ENCODE measurements around the gene BGLAP.

The BGLAP gene

GRCh38 chr1:156226782-156227181, 15.2 kb upstream of the BGLAP start:
- DNase-seq (ENCODE audit: low read depth), result no peak
- no peak overlapping the region for H3K4me3 ChIP-seq (ENCODE audit: low read length)
- TF ChIP-seq CTCF (IDR thresholded peaks at IDR 0.05; ENCODE audit: insufficient read depth, low read depth, low read length, missing control alignments), result no peak

- no peak for TF ChIP-seq CTCF (IDR thresholded peaks at IDR 0.05; ENCODE audit: insufficient read depth, low read depth, low read length, missing control alignments)
- H3K4me3 ChIP-seq (ENCODE audit: low read length), result no peak overlapping the region
- no peak for DNase-seq (ENCODE audit: low read depth)
Measured at GRCh38 chr1:156228501-156228900, 13.5 kb upstream of the BGLAP start.

- no peak overlapping the region for H3K4me3 ChIP-seq (ENCODE audit: low read length)
- no peak for DNase-seq (ENCODE audit: low read depth)
- TF ChIP-seq CTCF (IDR thresholded peaks at IDR 0.05; ENCODE audit: insufficient read depth, low read depth, low read length, missing control alignments), result no peak
Measured at GRCh38 chr1:156229809-156230472, 12.0 kb upstream of the BGLAP start.

GRCh38 chr1:156230473-156230837, 11.5 kb upstream of the BGLAP start:
- no peak for DNase-seq (ENCODE audit: low read depth)

GRCh38 chr1:156232201-156232894, 9.6 kb upstream of the BGLAP start:
- no peak for DNase-seq (ENCODE audit: low read depth)
- no peak overlapping the region for H3K4me3 ChIP-seq (ENCODE audit: low read length)
- no peak for TF ChIP-seq CTCF (IDR thresholded peaks at IDR 0.05; ENCODE audit: insufficient read depth, low read depth, low read length, missing control alignments)

More at GRCh38 chr1:156230473-156230837, 11.5 kb upstream of the BGLAP start:
- TF ChIP-seq CTCF (IDR thresholded peaks at IDR 0.05; ENCODE audit: insufficient read depth, low read depth, low read length, missing control alignments), result no peak
- H3K4me3 ChIP-seq (ENCODE audit: low read length), result no peak overlapping the region

GRCh38 chr1:156233426-156234127, 8.4 kb upstream of the BGLAP start:
- DNase-seq (ENCODE audit: low read depth), result peak; percentile 44

More at GRCh38 chr1:156233426-156234127, 8.4 kb upstream of the BGLAP start:
- H3K4me3 ChIP-seq (ENCODE audit: low read length), result no peak overlapping the region
- TF ChIP-seq CTCF (IDR thresholded peaks at IDR 0.05; ENCODE audit: insufficient read depth, low read depth, low read length, missing control alignments), result no peak
